Amniotic epithelial cell (primary cell): Measurements from ENCODE around the gene SLC19A2.

Experiments
- DNase-seq: peaks from one replicate; pipeline ENCODE4 v3.0.0-alpha.2; 2010; ENCODE audit warnings: low read depth

The SLC19A2 gene

DNA sequence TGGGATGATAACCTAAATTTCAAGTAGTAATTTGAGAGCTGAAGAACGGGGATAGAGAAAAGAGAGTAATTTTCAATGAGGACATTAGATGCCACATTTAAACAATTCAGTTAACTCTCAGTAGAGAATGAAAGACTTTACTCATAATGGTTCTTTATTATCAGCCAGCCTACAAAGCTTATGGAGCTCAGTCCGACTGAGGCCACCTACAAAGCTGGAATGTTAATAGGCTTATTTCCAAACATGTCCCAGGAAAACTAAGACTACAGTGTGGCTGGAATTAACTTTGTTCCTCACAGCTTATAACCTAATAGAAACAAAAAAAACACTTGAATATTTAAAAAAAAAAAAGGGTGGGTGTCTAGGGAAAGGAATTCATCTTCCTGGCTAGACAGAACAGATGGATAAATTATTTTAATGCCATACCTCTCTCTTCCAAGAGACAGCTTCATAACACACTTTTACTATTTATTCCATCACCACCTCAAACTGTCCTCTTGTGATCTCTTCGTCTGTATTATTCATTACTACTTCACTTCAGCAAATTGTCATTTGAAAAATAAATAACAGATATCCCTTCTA, 9.8 kb downstream of the SLC19A2 start:
- DNase-seq = no peak

DNA sequence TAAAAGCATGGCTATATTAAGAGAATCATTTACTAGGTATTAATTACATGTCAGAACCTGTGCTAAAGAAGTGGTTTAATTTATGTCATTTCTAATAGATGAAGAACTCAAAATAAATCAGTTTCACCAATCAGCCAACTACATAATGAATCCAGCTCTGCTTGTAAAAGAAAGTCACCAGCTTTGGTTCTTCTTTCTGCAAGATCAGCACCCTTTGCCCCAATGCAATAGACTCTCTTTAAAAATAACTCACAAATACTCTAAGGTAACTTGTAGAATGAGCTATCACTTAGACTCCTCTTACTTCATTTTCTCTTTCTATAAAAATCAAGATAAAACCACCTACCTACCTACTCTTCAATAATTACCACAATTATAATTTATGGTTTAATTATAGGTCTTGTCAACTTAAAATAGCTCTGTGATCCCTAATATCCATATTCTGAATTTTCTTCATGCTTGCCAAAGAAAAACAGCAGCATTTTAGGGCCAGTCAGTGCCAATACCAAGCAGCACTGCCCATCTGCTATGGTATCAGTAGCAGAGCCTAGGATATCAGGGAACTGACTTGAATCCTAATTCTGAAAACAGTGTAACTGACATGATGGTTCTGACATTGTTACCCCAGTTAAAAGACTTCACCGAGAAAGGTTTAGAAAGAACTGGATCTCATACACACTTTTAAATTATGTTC, 11.3 kb downstream of the SLC19A2 start:
- no peak for DNase-seq

GRCh38 chr1:169473347-169473746, 12.4 kb downstream of the SLC19A2 start:
- DNase-seq = no peak

GRCh38 chr1:169472738-169473137, 13.0 kb downstream of the SLC19A2 start:
- DNase-seq = peak; percentile 47

DNA sequence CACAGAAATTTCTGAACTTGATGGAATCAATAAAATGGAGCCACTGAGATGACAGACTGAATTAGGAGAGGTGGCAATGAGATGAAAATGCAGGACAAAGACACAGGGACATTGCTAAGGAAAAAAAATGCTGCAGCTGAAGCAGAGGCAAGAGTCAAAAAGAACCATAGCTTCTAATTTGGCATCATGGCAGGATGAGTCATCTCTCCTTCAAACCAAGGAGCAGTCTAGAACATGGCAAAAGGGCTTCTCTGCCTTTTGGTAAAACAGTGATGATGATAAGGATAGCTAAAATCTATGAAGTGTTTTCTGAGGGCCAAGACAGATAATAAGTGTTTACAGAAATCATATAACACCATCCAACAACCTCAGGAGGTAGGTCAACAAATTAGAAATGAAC, 16.8 kb downstream of the SLC19A2 start:
- no peak for DNase-seq

DNA sequence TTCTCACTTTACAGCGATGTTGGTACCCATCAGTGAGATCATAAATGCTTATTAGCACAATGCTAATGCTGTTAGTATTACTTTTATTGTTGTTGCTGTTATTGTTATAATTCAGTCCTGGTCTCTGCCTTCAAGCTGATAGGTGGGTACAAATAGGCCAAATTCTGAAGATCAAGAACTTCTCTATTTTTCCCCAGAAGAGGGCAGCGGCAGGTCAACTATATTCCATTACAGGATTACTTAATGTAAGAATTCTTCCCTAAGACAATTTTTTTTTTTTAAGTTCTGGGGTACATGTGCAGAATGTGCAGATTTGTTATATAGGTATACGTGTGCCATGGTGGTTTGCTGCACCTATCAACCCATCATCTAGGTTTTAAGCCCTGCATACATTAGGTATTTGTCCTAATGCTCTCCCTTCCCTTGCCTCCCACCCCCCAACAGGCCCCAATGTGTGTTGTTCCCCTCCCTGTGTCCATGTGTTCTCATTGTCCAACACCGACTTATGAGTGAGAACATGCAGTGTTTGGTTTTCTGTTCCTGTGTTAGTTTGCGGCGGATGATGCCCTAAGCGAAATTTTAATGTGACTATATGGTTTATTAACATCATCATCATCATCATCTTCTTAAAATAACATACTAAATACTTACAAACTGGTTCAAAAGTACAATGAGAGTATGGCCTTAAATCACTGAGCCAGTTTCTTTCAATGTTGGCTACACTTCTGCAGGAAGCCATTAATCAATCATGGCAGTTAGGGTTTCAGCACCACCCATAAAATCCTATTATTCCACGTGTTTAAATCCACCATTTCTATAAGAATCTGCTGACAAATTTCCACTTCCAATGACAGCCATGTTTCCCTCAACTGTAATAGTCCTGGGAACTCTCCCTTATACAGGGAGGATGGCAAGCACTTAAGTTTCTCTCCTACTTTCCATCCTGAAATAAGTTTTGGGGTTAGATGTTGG, 19.2 kb downstream of the SLC19A2 start:
- DNase-seq = peak; percentile 57

DNA sequence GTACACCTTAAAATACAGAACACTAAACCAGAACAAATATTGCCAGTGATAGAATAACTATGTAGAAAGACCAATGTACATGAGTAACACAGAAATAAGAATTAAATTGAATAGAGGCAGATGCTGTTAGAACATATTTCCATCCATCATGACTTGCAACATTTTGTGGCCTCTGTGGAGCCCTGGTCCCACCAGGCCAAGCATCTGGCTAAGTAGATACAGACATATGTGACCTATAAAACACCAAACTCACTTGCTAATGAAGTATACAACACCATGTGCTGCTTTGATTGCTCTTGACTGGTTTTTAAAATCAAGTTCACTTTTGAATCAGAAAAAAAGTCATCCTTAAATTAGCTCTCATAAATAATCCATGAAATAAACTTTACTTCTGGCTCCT, 20.5 kb downstream of the SLC19A2 start:
- DNase-seq = no peak

GRCh38 chr1:169462385-169462784, 23.4 kb downstream of the SLC19A2 start:
- no peak for DNase-seq

DNA sequence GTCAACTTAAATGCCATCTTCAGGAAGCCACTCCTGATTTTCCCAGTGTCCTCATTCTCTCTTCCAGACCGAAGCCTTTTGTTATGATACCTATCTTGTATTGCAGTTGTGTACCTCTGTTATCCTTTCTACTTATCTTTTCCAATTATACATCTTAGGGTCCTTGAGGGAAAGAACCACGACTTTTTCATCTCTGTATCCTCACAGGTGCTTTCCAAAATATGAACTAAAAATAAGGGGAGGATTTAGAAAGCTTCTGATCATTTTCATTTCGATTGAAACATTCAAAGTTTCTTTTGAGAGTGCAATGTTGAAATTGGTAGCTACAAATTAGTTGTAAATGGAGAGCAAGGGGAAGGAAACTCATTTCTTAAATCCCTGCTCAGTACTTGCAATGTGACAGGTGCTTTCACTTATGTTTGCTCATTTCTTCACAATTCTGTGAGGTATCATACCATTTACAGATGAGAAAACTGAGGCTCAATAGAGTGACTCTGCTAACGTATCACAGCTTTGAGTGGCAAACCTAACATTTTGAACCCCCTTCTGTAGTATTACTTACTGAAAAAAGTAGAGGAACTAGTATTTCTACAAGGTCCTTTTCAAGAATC, 24.2 kb downstream of the SLC19A2 start:
- no peak for DNase-seq

- peak; percentile 53 for DNase-seq
Observed at GRCh38 chr1:169460191-169460833, 25.4 kb downstream of the SLC19A2 start.

DNA sequence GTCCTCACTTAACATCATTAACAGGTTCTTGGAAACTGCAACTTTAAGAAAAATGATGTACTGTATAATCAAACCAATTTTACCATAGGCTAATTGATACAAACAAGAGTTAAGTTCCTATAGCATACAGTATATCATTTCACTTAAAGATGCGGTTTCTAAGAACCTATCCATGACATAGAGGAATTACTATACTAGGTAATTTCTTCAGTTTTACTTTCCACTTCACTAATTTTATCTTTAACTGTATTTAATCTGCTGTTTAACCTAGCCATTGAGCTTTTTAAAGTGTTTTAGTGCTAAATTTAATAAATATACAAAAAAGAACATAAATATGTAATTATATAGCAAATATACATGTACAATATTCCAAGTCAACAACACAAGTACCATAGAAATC, 28.3 kb downstream of the SLC19A2 start:
- no peak for DNase-seq

GRCh38 chr1:169456029-169456428, 29.7 kb downstream of the SLC19A2 start:
- no peak for DNase-seq

GRCh38 chr1:169452921-169453320, 32.8 kb downstream of the SLC19A2 start:
- DNase-seq = no peak

DNA sequence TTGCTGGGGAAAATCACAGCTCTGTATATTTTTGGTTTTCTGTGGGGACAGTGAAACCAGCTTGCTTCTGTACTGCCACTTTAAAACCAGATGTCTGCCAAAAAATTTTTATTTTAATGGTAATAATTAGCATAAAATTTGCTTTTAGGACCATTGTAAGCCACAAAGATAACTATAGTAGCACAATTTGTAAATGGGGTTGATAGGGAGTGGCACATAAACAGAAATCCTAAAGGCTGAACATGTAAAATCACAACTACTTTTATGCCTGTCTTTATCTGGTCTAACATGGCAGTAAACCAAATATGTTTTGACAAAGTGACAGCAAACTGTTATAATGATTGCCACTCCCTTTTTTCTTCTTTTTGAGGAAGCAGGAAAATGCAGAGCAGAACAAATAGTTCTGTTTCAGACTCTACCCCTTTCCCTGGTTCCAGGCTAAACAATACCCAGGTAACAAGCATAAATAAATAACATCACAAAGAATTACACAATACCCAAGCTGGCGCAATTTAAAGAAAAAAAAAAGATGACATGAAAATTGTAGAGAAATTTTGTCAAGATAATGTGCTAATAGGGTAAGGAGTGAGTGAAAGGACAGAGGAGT, 34.4 kb downstream of the SLC19A2 start:
- DNase-seq = no peak

- DNase-seq = no peak
Observed at GRCh38 chr1:169443923-169444322, 41.8 kb downstream of the SLC19A2 start.

DNA sequence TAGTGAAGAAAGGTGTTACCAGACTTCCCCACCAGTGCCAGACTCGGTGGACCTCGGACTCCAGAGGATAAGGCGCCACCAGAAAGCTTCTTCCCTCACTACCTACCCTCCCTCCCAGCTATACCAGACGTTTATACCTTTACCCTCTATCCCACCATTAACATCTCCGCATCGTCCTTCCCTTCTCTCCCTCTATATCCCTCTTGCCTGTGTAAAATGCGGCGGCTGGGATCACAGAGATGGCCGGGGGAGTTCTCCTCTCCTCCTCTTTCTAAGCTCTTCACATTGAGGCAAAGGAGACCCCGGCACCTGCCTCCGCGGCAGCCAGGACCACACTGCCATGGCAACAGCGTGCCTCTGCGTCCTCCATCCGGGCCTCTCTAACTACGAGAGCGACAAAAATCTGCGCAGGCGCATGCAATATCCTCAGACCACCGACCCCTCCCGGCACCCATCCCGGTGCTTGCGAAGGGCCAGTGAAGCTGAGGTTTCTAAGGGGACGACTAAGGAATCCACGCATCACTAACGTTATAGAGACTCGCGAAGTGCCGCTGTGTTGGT, 58.6 kb downstream of the SLC19A2 start, which contains the start of gene CCDC181:
CCDC181 (minus strand) TSS at position 394 of the 561 bp plus-strand sequence. CDS start 2,547 bp downstream, outside the sequence.
- peak; percentile 57 for DNase-seq

DNA sequence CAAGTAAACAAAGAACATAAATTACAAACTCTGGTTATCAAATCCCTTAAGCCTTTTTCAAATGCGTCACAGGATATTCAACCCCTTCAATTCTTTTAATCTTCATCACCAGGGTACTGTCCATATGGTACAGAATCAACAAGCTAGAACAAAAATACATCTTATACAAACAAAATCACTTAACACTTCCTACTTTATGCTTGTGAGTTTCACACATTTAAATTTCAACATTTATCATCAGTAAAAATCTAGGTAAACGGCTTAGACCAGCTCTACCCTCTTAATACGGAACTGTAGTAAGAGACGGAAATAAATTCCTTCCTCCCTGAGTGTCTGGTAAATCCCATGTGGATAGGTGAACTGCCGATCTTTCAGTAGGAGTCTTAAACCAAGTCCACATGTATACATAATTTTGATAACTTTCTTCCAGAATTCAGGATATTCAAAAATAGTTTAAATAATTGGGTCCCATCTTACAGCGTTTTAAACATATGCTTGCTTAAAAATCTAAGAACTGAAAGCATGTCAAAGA, 59.5 kb downstream of the SLC19A2 start:
- no peak for DNase-seq

- no peak for DNase-seq
Observed at GRCh38 chr1:169421309-169421708, 64.4 kb downstream of the SLC19A2 start.

- DNase-seq = no peak
Observed at GRCh38 chr1:169414952-169415351, 70.8 kb downstream of the SLC19A2 start.
